ENCODE measurements around the gene LRBA. TPM values are rescaled to one million over a fixed set of nuclear protein-coding genes. Genes with fewer than 3 reads are reported as not detected.

LRBA gene
- polyA plus RNA-seq, 1 of the 3 experiments (the other 2 are of a cell fraction): 11.4 TPM

- peaks cover 7 to 30% of the 10 kb centered on the region in 2 experiments; a peak in 3 of 4 replicates for H3K4me1 ChIP-seq (ENCODE audit: control insufficient read depth in 1 of 2, insufficient read depth in 2 of 2, low read depth in 1 of 2, low read length in 1 of 2)
- H3K9ac ChIP-seq: no peak overlapping the region
- no peaks in the 10 kb centered on the region for H4K20me1 ChIP-seq (ENCODE audit: insufficient read depth)
- H3K4me2 ChIP-seq: no peak overlapping the region
- ChIA-PET POLR2A (no interaction called here), CTCF (no interaction called here)
- no peaks in the 10 kb centered on the region for H3K27me3 ChIP-seq (ENCODE audit: insufficient read depth)
- no peak overlapping the region for H3K4me3 ChIP-seq (ENCODE audit: low read depth in 2 of 2, low read length in 1 of 2)
- TF ChIP-seq ELF1 (IDR thresholded peaks at IDR 0.05) (no peak), MAX (IDR thresholded peaks at IDR 0.05; ENCODE audit: low read depth) (no peak), SIN3A (IDR thresholded peaks at IDR 0.05; ENCODE audit: borderline replicate concordance, low read depth, low read length) (no peak), PBX3 (IDR thresholded peaks at IDR 0.05) (no peak), USF1 (IDR thresholded peaks at IDR 0.05; ENCODE audit: borderline replicate concordance, low read depth) (no peak), MEF2A (IDR thresholded peaks at IDR 0.05; ENCODE audit: borderline replicate concordance, low read depth) (no peak), TCF12 (IDR thresholded peaks at IDR 0.05) (no peak), FOXM1 (IDR thresholded peaks at IDR 0.05; ENCODE audit: low read depth) (no peak), RXRA (IDR thresholded peaks at IDR 0.05; ENCODE audit: borderline replicate concordance, low read depth) (no peak), CTCF (IDR thresholded peaks at IDR 0.05) (no peak), REST (IDR thresholded peaks at IDR 0.05; ENCODE audit: low read depth, low read length) (no peak)
- H3K36me3 ChIP-seq (replicated peaks in 1 of 2; ENCODE audit: control insufficient read depth in 1 of 2, insufficient read depth in 2 of 2, low read length in 1 of 2): peaks cover 3 to 14% of the 10 kb centered on the region in 2 experiments
- H3K9me2 ChIP-seq: no peaks in the 10 kb centered on the region
- no peak overlapping the region for H2AFZ ChIP-seq (ENCODE audit: low read depth)
- DNase-seq: no peak
- no peak overlapping the region for H3K27ac ChIP-seq (ENCODE audit: low read depth in 2 of 2, low read length in 1 of 2)
- H3K9me3 ChIP-seq: no peaks in the 10 kb centered on the region
- peaks cover 5% of the 10 kb centered on the region; the same call in 1 of the 2 replicates for H3K79me2 ChIP-seq (ENCODE audit: insufficient read depth)
- peaks cover 12% of the 10 kb centered on the region for H3F3A ChIP-seq (replicated peaks; ENCODE audit: insufficient read depth)
- 88% methylated on average over 3 of the region's 3 CpGs for WGBS (ENCODE audit: low lambda C conversion rate)
Measured at GRCh38 chr4:150215601-150216000, 799.5 kb downstream of the LRBA start.

Small RNAs within 50 kb of the gene (small RNA-seq; reads per million reads assigned to genes)
- gene RNA5SP168: 0 reads per million in 7 experiments

Other genes starting within 250 kb of the LRBA start
- gene RPS3A, start 84.3 kb upstream of the LRBA start, polyA plus RNA-seq (2012; rRNA removed): 2,161 and 2,650 TPM in 2 replicates

All from SK-N-SH (cell line).